ENCODE measurements around the gene EPHA2.
"Not testable (repeated sequence)": the region's sequence is repeated elsewhere in the genome, so short reads cannot be mapped to it uniquely, and the experiment has no call there.

EPHA2 gene

DNA sequence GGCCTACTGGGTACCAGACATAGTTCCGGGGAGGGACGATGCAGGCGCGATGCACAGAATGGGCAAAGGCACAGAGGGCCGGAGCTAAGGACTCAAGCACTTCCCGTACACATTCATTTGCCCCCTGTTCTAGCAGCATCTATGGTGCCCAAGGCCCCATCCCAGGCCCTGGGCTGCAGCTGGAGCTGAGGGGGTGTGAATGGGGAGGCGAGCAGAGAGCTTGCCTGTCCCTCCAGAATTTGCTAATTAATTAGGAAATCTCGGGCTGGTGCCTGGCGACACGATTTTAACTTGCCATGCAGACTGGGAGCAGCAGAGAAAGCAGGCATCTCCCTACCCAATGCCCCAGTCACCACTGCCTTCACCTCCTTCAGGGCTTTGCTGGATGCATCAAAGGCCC lies 35.9 kb downstream of the EPHA2 start:
- no peak for DNase-seq (ENCODE audit: low read depth in 2 of 2)

- DNase-seq (ENCODE audit: low read depth in 2 of 2), result no peak
Measured at GRCh38 chr1:16119504-16119903, 36.4 kb downstream of the EPHA2 start.

- no peak for DNase-seq (ENCODE audit: low read depth in 2 of 2)
Measured at GRCh38 chr1:16118706-16119105, 37.2 kb downstream of the EPHA2 start.

DNA sequence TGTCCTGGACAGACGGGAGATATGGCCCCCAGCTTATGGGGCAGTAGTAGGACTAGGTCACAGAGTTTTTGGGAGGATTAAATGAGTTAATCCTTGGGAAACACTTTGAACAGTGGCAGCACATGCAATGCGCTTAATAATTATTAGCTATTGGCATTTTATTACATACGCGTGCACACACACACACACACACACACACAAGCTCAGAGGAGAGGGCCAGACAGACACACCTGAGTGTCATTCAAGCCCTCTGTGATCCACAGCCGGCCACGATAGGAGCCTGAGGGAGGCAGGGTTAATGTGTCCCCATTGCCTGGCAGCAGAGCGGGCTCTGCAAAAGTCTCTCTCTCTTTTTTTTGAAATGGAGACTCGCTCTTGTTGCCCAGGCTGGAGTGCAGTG lies 37.9 kb downstream of the EPHA2 start:
- no peak for DNase-seq (ENCODE audit: low read depth in 2 of 2)

DNA sequence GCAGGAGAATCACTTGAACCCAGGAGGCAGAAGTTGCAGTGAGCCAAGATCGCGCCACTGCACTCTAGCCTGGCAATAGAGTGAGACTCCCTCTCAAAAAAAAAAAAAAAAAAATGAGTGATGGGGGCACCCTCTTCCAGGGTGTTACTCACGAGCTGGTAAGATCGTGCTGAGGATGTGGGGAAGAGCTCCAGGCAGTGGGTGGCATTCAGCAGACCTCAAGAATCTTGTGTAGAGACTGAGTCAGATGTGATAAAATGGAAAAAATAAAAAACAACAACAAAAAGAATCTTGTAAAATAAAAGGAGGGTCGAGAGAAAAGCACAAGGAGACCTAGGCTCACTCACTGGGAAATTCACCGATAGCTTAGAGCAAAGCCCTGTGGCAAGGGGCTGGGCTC lies 38.5 kb downstream of the EPHA2 start:
- no peak for DNase-seq (ENCODE audit: low read depth in 2 of 2)

- DNase-seq (ENCODE audit: low read depth in 2 of 2), result no peak
Measured at GRCh38 chr1:16116625-16117024, 39.2 kb downstream of the EPHA2 start.

DNA sequence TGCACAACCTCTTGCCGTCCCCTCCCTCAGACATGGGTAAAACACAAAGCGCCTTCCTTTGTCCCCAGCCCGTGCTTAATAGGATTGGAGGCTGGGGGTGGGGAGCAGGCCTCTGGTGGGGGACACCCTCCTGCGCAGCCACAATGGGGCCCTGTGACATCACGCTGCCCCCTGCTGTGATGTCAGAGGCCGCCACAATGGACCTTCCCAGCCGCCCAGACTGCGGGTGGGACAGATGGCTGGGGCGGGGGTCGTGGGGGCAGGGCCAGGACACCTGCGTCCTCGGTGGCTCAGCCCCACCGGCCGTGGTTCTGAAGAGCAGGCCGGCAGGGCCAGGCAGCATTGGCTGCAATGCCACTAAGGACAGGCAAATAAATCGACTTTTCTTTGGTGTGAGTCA lies 39.9 kb downstream of the EPHA2 start:
- DNase-seq (ENCODE audit: low read depth in 2 of 2), result no peak

DNA sequence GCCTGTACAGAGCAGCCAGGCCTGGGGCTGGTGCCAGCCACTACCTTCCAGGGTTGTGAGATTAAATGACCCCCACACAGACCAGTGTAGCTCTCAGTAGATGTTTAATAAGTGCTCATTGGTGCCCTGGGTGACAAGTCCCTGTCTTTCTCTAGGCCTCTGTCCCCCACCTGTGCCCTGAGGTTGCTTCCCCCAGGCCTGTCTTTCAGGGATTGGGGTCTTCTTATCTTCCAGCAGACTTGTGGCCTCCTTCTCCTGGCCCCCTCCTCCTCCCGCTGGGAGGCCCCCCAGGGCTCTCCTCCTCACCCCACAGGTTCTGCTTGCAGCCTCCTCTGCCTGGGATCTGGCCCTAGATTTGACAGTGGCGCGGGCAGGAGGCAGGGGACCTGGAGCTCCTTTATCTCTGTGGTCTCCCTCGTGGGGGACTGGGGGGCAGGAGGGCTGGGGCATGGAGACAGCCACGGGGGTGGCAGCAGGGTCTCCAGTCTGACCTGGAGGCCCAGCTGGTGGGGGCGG lies 40.3 kb downstream of the EPHA2 start:
- no peak for DNase-seq (ENCODE audit: low read depth in 2 of 2)

GRCh38 chr1:16114527-16115467 lies 41.1 kb downstream of the EPHA2 start:
- DNase-seq (ENCODE audit: low read depth in 2 of 2), result no peak

GRCh38 chr1:16112596-16113555 lies 43.0 kb downstream of the EPHA2 start:
- DNase-seq (ENCODE audit: low read depth in 2 of 2), result no peak

DNA sequence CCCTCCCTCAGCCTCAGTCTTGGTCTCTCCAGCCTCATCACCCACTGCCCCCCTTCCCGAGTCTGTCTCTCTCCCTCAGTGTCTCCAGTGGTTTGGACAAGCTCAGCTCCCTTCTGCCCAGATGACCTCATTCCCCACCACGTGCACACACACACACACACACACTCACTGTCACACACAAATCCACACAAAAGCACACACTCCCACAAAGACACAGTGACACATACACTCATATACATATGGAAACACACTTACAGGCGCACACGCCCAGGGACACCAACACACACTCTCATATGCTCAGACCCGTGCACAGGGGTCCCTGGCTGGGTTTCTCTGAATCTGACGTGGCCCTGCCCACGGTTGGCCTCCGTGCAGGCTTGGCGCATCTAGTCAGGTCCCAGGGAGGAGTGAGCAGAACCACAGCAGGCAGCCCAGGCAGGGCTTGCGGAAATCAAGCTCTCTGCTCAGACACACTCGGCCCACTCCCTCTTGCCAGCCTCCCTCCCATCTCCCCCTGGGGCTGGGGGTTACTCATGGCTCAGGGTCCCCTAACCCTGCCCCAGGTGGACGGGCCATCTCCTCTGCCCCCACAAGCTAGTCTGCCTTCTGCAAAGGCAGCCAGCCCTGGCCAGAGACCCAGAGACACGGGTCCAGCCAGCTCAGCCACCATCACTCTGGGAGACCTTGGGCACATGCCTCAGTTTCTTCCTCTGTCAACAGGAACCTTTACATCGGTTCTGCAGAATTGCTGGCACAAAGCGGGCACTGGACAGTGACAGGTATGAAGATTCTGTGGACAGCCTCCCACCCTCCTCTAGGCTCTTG lies 43.9 kb downstream of the EPHA2 start:
- DNase-seq (ENCODE audit: low read depth in 2 of 2), result no peak

- DNase-seq (ENCODE audit: low read depth in 2 of 2), result no peak
Measured at GRCh38 chr1:16110884-16111283, 45.0 kb downstream of the EPHA2 start.

DNA sequence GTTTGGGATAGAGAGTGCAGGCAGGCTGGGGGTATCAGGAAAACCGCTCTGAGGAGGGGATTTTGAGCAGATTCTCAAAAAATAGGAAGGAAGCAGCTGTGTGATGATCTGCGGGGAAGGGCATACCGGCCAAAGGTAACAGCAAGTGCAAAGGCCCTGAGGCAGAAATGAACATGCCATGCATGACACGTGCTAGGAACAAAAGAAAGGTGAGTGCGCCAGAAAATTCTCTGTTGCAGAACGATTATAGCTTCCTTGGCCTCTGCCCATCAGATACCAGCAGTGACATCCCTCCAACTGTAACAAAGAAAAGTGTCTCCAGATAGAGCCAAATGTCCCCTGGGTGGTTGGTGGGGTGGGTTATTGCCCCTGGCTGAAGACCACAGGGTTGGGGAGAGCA lies 45.4 kb downstream of the EPHA2 start:
- no peak for DNase-seq (ENCODE audit: low read depth in 2 of 2)

- no peak for DNase-seq (ENCODE audit: low read depth in 2 of 2)
Measured at GRCh38 chr1:16109571-16109970, 46.3 kb downstream of the EPHA2 start.

- DNase-seq (ENCODE audit: low read depth in 2 of 2), result not testable (repeated sequence)
Measured at GRCh38 chr1:16107039-16107438, 48.8 kb downstream of the EPHA2 start.

DNA sequence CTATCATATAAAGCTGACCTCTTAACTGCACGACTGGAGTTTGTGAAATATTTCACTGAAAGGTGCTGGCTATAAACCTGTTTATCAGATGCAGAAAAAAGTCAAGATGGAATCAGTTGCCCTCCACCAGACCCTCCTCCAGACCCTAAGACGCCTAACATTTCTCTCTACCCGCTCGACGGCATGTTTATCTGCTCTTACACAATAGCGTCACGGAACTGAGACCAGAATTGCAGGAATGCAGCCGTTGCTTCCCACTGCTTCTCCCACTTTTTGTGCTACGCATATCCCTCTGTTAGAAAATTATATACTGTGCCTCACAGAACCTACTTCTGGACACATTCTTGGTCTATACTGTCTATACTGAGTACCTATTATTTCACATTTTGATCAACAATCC lies 54.2 kb downstream of the EPHA2 start:
- DNase-seq (ENCODE audit: low read depth in 2 of 2), result no peak

GRCh38 chr1:16099412-16099811 lies 56.5 kb downstream of the EPHA2 start:
- DNase-seq (ENCODE audit: low read depth in 2 of 2), result no peak

GRCh38 chr1:16095447-16095846 lies 60.4 kb downstream of the EPHA2 start:
- DNase-seq (ENCODE audit: low read depth in 2 of 2), result no peak

- DNase-seq (ENCODE audit: low read depth in 2 of 2), result no peak
Measured at GRCh38 chr1:16094453-16095158, 61.3 kb downstream of the EPHA2 start.

DNA sequence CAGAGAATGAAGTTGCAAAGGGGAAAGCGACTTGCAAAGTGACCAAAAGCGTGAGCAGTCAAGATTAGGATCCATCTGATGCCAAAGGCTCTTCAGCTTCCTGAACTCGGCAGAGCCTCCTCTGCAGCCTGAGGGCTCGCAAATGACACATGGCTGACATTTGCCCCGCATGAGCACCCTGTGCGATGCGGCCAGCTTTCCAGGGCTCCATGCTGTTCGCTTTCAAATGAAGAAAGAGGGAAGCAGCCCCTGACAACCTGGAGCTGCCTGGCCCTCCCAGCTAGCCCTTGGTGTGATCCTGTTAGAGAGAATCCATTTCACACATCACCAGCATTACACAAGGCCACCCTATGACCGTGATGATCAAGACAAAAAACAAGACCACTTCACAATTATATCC lies 62.3 kb downstream of the EPHA2 start:
- no peak for DNase-seq (ENCODE audit: low read depth in 2 of 2)
